GM19467 (cell line): Measurements from ENCODE around the gene CEP104.
A peak's percentile ranks its signal among the peaks of the same experiment; 100 is the strongest.
"Not testable (repeated sequence)": the region's sequence is repeated elsewhere in the genome, so short reads cannot be mapped to it uniquely, and the experiment has no call there.

Source experiments
- ATAC-seq: cut with Tn5 transposase; IDR thresholded peaks from one replicate; pipeline ENCODE4 v1.9.1; 2021; ENCODE audit warnings: mild to moderate bottlenecking, moderate library complexity; ENCODE audit not compliant: unreplicated experiment

The CEP104 gene

DNA sequence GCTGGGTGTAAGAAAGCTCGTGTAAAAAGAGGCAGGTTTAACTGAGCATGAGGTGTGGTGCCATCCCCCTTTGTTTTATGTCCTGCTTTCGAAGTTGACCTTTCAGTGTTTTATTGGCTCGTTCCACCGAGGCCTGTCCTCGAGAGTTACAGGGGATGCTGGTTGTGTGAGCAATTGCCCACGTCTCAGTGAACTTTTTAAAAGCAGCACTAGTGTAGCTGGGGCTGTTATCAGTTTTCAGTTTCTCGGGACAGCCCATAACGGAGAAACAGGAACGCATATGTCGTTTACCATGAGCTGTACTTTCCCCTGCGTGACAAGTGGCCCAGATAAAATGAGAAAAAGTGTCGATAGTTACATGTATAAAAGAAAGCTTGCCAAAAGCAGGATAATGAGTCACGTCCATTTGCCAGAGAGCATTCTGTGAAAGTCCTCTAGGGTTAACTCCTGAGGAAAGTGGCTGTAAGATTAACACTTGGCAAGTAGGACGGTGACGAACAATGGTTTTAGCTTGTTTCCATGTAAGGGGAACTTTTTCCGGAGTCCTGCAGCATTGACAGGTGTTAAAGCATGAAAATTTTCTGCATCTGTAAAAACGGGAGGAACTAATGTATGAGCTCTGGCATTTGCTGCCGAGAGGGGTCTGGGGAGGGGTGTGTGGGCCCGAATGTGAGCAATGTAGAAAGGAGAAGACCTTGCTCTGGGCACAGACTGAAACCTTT lies 52.9 kb downstream of the CEP104 start:
- no peak for ATAC-seq

GRCh38 chr1:3800795-3801194 lies 56.2 kb downstream of the CEP104 start:
- not testable (repeated sequence) for ATAC-seq

GRCh38 chr1:3799976-3800685 lies 56.9 kb downstream of the CEP104 start:
- ATAC-seq, result no peak

DNA sequence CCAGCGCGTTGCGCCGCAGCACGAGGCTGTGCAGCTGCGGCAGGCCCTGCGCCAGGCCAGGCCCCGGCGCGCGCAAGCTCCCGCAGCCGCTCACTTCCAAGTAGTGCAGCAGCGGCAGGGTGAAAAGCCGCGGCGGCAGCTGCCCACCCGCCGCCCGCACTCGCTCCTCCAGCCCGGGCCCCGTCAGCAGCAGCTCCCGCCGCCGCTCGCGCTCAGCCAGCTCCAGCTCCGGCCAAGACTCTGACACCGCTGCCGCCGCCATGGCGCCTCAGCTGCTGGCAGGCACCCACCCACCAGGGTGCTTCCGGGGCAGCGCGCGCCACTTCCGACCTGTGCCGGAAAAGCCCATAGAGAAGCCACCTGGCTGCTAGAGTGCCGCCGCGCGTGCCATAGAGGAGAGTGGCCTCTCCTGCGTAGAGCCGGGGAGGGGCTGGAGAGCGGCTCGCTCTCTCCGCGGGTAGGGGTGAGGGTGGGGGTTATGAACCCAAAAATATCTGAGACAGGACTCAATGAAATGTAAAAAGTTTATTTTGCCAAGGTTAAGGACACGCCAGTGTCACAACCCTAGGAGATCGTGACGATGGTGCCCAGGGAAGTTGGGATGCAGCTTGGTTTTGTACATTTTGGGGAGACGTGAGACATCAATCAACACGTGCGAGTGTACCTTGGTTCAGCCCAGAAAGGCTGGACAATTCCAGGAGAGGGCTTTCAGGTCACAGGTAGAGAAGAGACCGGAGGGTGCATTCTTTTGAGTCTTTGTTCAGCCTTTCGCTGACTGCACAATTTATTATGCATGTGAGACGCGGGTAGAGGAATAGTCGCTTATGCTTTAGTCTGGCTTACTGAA lies 60.6 kb downstream of the CEP104 start, which contains the start of gene LRRC47:
LRRC47 (minus strand) TSS at position 284 of the 847 bp plus-strand sequence; CDS start at position 262, 22 bp downstream.
- peak; percentile 98 for ATAC-seq

- ATAC-seq, result peak; percentile 20
Measured at GRCh38 chr1:3795453-3796214, 61.4 kb downstream of the CEP104 start.

- no peak for ATAC-seq
Measured at GRCh38 chr1:3790952-3791351, 66.1 kb downstream of the CEP104 start.

- no peak for ATAC-seq
Measured at GRCh38 chr1:3790500-3790923, 66.5 kb downstream of the CEP104 start.

GRCh38 chr1:3789421-3790300 lies 67.3 kb downstream of the CEP104 start:
- no peak for ATAC-seq

DNA sequence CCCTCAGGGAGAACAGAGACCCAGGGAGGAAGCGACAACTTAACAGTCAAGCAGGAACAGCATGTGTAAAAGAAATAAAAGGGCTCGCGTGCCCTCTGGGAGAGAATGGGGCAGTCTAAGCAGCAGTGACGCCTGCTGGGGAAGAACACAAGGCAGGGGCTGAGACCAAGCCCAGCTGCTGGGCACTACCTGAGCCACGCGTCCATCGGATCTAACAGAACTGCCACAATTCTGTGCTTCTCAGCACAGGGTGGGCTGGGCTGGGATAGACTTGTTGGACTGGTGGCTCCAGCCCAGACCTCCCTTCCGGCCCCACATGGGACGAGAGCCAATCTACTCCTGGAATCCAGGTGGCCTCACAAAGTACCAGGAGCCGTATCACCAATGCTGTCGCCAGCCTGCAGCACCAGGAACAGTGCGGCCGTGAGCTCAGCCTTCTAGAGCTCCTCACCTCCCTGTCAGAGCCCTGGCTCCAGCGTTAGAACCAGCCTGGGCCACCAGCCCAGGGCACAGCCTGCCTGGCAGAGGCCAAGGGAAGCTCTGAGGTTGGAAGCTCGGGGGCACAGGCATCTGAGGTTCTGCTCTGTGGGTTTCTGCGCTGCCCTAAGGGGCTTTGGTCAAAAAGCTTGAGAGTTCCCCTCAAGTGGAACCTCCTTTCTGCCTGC lies 68.1 kb downstream of the CEP104 start:
- no peak for ATAC-seq

DNA sequence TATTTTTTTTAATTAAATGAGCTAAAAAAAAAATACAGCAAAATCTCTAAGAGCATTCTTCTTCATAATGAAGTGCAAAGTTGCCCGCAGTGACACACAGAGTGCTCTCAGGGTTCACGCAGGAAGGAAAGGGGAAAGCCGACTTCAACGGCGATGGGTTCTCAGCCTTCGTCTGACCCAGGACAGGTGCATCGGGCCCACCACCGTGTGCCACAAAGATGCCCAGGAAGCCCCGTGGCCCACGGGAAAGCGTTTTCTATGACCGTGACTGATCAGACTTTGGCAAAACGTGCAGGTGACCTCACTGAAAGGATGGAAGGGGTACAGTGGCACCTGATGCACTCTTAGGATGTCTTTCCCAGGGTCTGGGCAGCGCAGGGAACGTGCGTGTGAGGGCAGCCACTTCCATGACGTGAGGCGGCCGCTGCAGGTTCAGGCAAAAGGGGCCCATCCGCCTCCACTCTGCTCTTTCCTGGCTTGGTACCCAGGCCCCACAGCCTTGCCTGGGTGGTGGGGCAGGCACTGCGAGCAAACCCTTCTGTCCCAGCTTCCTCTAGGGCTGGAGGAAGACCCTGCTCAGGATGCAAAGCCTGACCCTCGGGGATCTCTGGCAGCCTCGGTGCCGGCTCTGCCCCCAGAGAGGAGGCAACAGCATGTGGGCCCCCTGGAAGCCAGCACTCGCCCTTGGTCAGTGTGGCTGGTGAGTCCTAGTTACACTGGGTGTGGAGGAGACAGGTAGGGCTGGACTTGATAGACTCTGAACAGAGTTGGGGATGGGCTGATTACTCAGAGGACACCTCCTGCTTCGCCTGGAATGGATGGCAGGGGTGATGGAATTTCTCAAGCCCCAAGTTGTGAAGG lies 69.0 kb downstream of the CEP104 start:
- no peak for ATAC-seq

DNA sequence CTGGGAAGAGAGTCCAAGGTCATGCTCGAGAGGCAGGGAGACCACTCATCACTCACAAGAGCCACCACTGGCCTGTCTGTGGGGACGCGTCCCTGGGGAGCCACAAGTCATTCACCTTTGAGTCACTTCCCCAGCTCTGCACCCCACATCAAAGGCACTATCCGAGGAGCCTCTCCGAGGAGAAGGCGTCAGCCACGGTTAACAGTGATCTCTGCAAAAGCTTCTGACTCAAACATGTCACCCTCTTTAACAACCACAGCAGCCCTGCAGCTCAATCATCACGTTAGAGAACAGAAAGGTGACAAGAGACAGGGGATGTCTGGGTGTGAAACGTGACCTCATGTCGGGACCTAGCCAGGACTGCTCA lies 69.7 kb downstream of the CEP104 start:
- ATAC-seq, result no peak

GRCh38 chr1:3786468-3787348 lies 70.3 kb downstream of the CEP104 start:
- ATAC-seq, result no peak

- no peak for ATAC-seq
Measured at GRCh38 chr1:3785456-3786157, 71.4 kb downstream of the CEP104 start.

- ATAC-seq, result no peak
Measured at GRCh38 chr1:3785045-3785444, 72.0 kb downstream of the CEP104 start.

DNA sequence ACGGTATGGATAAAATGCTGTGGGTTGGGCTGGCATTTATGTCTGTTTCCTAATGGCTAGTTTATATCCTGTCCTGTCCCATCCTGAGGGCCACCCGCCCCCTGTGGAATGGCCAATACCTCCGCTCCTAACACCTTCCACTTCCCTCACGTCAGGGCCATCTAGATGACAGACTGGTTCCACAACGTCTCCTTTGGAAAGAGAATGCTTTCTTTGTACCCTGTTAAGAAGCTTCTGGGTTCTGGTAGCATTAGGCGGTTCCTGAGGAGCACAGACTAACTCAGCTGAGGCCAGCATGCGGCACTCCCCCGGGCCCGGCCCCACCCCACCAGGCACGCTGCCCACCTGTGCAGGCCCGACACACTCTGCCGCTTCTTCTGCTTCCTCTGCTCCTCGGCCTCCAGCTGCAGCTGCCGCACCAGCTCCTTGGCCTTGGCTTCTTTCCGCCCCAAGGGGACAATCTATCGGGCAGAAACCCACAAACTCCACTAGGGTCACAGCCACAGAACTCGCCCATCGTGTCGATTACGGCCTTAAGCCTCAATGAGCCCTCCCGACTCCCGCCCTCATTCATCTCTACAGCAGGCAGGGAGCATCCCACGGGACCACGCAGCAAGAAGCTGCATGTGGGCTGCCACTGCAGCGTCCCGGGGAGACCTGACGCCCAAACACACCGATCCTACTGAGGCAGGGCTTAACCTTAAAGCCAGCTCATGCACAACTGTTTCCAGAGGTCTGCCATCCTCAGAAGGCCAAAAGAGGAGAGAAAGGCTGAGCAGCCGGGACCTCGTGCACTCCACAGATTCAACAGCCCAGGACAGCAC lies 73.1 kb downstream of the CEP104 start:
- ATAC-seq, result no peak

DNA sequence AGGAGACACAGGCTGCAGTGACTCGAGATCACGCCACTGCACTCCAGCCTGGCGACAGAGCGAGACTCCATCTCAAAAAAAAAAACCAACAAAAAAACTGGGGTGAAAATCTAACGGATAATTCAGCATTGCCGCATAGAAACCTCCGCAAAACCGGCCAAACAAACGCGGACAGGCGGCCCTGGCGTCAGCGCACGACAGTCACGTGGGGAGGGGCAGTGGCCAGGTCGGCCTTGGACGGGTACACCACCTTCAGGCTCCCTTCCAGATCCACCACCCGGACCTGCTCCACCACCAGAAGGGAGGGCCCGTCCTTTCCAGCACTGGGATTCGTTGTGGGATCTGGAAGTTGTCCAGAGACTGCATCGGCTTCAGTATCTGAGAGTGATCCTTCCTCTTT lies 76.1 kb downstream of the CEP104 start:
- no peak for ATAC-seq
